ENCODE results near the gene BACH2. TPM values are rescaled to one million over a fixed set of nuclear protein-coding genes. Genes with fewer than 3 reads are reported as not detected.

Gene BACH2
- total and polyA plus RNA-seq, 2 donors (not counting 1 experiment from before 2014, with no cell fraction given) = 2.2 to 2.6 TPM

GRCh38 chr6:90238496-90239266 lies 58.0 kb downstream of the BACH2 start:
- DNase-seq (ENCODE audit: low read depth in 2 of 2) = no peak
- Histone ChIP-seq H3K4me1 (ENCODE audit: control insufficient read depth, extremely low read depth, insufficient read depth, low read length) (no peaks in the 10 kb centered on the region), H2AFZ (ENCODE audit: low read length) (no peak overlapping the region), H3K9ac (ENCODE audit: insufficient read depth, low read length) (no peak overlapping the region), H3K4me3 (replicated peaks in 1 of 4; ENCODE audit: control extremely low read depth in 1 of 4, insufficient read depth in 1 of 4, low read depth in 3 of 4, low read length in 4 of 4) (no peak overlapping the region), H3K36me3 (ENCODE audit: control insufficient read depth, insufficient read depth, low read length) (no peaks in the 10 kb centered on the region), H3K79me2 (ENCODE audit: control insufficient read depth, insufficient read depth, low read length) (no peaks in the 10 kb centered on the region), H3K9me3 (ENCODE audit: control insufficient read depth, insufficient read depth, low read depth, low read length) (no peaks in the 10 kb centered on the region), H4K20me1 (ENCODE audit: control insufficient read depth, extremely low read depth, insufficient read depth, low read length) (no peaks in the 10 kb centered on the region), H3K27me3 (ENCODE audit: control insufficient read depth, insufficient read depth, low read length) (no peaks in the 10 kb centered on the region), H3K27ac (ENCODE audit: insufficient read depth, low read length) (no peak overlapping the region), H3K4me2 (ENCODE audit: extremely low read depth, insufficient read depth, low read length) (no peak overlapping the region)
- TF ChIP-seq CTCF (conservative IDR thresholded peaks at IDR 0.05 in 1 of 2, IDR thresholded peaks at IDR 0.05 in 1 of 2; ENCODE audit: low read depth in 1 of 2, low read length in 2 of 2) = no peak
- TF ChIP-seq EZH2 (IDR thresholded peaks at IDR 0.05; ENCODE audit: low read length, missing control alignments) = no peak

DNA sequence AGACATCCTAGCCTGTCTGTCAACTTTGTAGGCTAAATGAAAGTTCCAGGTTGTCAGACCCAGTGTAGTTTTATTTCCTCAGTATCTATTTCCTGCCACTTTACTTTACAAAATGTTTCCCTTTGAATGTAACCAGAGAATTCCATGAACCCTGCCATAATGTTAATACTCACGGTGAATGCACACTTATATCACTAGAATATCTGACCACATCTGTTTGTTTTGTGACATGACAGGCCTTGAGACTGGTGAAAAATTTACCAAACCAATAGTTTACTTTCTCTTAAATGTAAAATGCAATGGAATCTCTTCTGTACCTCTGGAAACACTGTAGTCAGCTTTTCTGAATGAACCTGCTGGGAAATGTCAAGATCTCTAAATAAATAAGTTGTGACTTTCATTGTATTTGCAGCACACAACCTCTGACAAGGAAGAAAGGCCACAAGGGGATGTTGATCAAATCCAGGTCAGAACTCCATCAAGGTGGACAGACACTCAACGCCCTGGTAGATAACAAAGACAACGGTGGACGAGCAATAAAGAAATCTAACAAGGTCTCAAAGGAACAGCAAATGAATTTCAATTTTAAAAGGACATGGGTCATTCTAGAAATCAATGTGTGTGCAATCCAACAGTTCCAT lies 59.2 kb downstream of the BACH2 start:
- no peak for DNase-seq (ENCODE audit: low read depth in 2 of 2)
- H3K9ac ChIP-seq (ENCODE audit: insufficient read depth, low read length) = no peak overlapping the region
- H3K4me3 ChIP-seq (replicated peaks in 1 of 4; ENCODE audit: control extremely low read depth in 1 of 4, insufficient read depth in 1 of 4, low read depth in 3 of 4, low read length in 4 of 4) = no peak overlapping the region
- H2AFZ ChIP-seq (ENCODE audit: low read length) = no peak overlapping the region
- H3K27ac ChIP-seq (ENCODE audit: insufficient read depth, low read length) = no peak overlapping the region
- H3K4me2 ChIP-seq (ENCODE audit: extremely low read depth, insufficient read depth, low read length) = no peak overlapping the region
- H3K79me2 ChIP-seq (ENCODE audit: control insufficient read depth, insufficient read depth, low read length) = no peaks in the 10 kb centered on the region
- no peaks in the 10 kb centered on the region for H3K9me3 ChIP-seq (ENCODE audit: control insufficient read depth, insufficient read depth, low read depth, low read length)
- TF ChIP-seq CTCF (conservative IDR thresholded peaks at IDR 0.05 in 1 of 2, IDR thresholded peaks at IDR 0.05 in 1 of 2; ENCODE audit: low read depth in 1 of 2, low read length in 2 of 2) = no peak
- no peaks in the 10 kb centered on the region for H3K4me1 ChIP-seq (ENCODE audit: control insufficient read depth, extremely low read depth, insufficient read depth, low read length)
- no peaks in the 10 kb centered on the region for H3K27me3 ChIP-seq (ENCODE audit: control insufficient read depth, insufficient read depth, low read length)
- no peaks in the 10 kb centered on the region for H3K36me3 ChIP-seq (ENCODE audit: control insufficient read depth, insufficient read depth, low read length)
- H4K20me1 ChIP-seq (ENCODE audit: control insufficient read depth, extremely low read depth, insufficient read depth, low read length) = no peaks in the 10 kb centered on the region

GRCh38 chr6:90233994-90234393 lies 62.6 kb downstream of the BACH2 start:
- H3K4me3 ChIP-seq (replicated peaks in 1 of 4; ENCODE audit: control extremely low read depth in 1 of 4, insufficient read depth in 1 of 4, low read depth in 3 of 4, low read length in 4 of 4) = no peak overlapping the region
- H3K79me2 ChIP-seq (ENCODE audit: control insufficient read depth, insufficient read depth, low read length) = no peaks in the 10 kb centered on the region
- H3K9ac ChIP-seq (ENCODE audit: insufficient read depth, low read length) = no peak overlapping the region
- peaks cover 4% of the 10 kb centered on the region for H3K4me1 ChIP-seq (ENCODE audit: control insufficient read depth, extremely low read depth, insufficient read depth, low read length)
- H3K4me2 ChIP-seq (ENCODE audit: extremely low read depth, insufficient read depth, low read length) = no peak overlapping the region
- H3K27ac ChIP-seq (ENCODE audit: insufficient read depth, low read length) = no peak overlapping the region
- H3K36me3 ChIP-seq (ENCODE audit: control insufficient read depth, insufficient read depth, low read length) = no peaks in the 10 kb centered on the region
- no peaks in the 10 kb centered on the region for H4K20me1 ChIP-seq (ENCODE audit: control insufficient read depth, extremely low read depth, insufficient read depth, low read length)
- TF ChIP-seq EZH2 (IDR thresholded peaks at IDR 0.05; ENCODE audit: low read length, missing control alignments) (no peak), CTCF (conservative IDR thresholded peaks at IDR 0.05 in 1 of 2, IDR thresholded peaks at IDR 0.05 in 1 of 2; ENCODE audit: low read depth in 1 of 2, low read length in 2 of 2) (no peak)
- DNase-seq (ENCODE audit: low read depth in 2 of 2) = no peak
- H2AFZ ChIP-seq (ENCODE audit: low read length) = no peak overlapping the region
- H3K9me3 ChIP-seq (ENCODE audit: control insufficient read depth, insufficient read depth, low read depth, low read length) = no peaks in the 10 kb centered on the region
- no peaks in the 10 kb centered on the region for H3K27me3 ChIP-seq (ENCODE audit: control insufficient read depth, insufficient read depth, low read length)

Data from fibroblast of lung (primary cell).